Panc1 (cell line): ENCODE results near the gene NXPH3.

ENCODE experiments used
- POLR2AphosphoS5 ChIP-seq: IDR thresholded peaks from 2 replicates; pipeline ENCODE4 v1.6.1; 2012; ENCODE audit warnings: mild to moderate bottlenecking, low read depth, low read length, moderate library complexity
- TCF7L2 ChIP-seq: IDR thresholded peaks from 2 replicates; pipeline ENCODE4 v1.6.1; 2011; ENCODE audit warnings: mild to moderate bottlenecking, low read depth, low read length, inconsistent platforms
- TF ChIP-seq, protein P1 (sequence below): fragments of 450-650 bp; IDR thresholded peaks from 2 replicates; pipeline ENCODE4 v1.5.1; 2017; ENCODE audit warnings: mild to moderate bottlenecking

DNA sequence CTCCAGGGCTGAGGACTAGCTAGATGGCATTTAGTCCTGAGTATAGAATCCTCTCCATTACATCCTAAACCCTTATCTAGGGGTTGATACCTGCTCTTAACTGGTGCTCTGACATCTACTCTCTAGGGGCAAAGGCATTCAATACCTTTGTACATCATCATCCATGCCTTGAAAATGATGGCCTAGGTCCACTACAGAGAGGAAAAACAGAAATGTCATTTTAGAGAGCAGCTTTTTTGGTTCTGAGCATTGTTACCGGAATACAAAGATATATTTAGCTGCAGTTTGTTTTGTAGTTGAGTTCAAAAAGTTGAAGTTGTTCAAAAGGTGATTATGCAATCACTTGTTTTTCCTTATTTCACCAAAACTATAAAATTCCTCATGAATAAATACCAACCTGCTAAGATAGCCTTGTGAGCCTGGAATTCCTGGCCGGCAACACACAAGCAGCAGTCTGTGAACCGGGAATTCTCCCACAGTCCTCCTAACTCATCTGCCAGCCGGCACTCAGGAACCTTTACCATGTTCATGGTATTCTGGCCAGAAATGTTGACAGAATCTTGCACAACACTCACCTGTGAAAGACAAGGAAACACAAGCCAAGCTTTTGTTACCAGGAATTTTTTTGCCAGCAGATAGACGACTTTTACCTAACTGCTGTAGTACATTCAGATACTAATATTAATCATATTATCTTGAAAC lies 35.4 kb downstream of the NXPH3 start:
- TF ChIP-seq POLR2AphosphoS5: no peak
- TF ChIP-seq, protein P1, sequence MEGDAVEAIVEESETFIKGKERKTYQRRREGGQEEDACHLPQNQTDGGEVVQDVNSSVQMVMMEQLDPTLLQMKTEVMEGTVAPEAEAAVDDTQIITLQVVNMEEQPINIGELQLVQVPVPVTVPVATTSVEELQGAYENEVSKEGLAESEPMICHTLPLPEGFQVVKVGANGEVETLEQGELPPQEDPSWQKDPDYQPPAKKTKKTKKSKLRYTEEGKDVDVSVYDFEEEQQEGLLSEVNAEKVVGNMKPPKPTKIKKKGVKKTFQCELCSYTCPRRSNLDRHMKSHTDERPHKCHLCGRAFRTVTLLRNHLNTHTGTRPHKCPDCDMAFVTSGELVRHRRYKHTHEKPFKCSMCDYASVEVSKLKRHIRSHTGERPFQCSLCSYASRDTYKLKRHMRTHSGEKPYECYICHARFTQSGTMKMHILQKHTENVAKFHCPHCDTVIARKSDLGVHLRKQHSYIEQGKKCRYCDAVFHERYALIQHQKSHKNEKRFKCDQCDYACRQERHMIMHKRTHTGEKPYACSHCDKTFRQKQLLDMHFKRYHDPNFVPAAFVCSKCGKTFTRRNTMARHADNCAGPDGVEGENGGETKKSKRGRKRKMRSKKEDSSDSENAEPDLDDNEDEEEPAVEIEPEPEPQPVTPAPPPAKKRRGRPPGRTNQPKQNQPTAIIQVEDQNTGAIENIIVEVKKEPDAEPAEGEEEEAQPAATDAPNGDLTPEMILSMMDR: no peak
- TF ChIP-seq TCF7L2: no peak
